Endometrium (tissue), 2 donors: ENCODE results near the gene PTPRK.

ENCODE experiments used
- FAIRE-seq: peaks from 2 replicates; lab custom pipeline; 2012; peaks lifted over from hg19 to GRCh38; lab: Jason Lieb, UNC
- donor health status: control.
- donor health status: control.

Gene PTPRK

DNA sequence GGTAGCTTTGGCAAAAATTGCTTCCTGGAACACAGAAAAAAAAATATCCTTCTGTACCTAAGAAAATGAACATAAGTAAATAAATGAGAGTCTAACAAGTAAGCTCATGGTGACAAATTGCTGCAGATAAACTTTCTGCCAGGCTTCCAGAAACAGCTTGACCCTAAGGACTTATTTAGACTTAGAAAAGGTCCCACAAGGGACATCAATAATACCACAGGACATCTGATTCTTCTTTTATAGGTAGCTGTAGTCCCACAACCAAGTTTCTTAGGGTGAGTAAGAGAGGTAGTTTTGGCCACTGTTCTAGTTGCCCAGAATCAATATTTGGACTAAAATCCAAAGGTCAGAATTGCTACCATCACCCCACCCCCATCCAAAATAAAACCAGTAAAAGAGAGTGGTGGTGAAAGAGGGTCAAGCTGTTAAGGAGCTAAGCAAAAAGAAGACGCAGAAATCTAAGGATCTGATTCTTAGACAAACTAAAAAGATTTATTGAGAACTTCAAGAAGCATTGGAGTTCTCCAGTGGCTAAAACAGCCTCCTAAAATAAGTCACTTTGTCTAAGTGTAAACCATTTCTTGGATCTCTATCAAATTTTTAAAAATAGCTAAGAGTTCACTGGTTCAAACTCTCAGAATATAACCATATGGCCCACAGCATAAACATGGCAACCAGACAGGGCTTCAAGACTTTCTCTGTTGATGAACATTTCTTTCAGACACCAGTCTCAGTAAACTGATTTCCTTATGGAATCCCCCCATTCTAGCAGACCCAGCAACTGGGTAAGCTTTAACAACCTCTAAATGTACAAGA lies 180.6 kb downstream of the PTPRK start:
- peak; percentile 35 for FAIRE-seq

DNA sequence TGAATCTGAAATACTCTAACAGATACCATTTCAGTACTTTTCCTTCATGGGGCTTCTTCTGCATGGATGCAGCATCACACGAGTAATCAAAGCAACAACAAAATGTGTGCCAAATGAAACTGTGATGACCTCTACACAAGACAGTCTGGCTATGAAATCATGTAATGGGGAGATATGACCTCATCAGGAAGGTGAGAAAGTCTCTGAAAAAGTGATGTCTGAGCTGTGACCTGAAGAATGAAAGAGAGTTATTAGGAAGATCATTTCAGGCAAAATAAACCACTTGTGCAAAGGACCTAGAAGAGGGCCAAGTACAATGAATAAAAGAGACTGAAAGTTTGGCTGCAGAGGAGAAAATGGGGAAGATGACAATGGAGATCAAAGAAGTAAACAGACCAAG lies 182.8 kb downstream of the PTPRK start:
- no peak for FAIRE-seq

DNA sequence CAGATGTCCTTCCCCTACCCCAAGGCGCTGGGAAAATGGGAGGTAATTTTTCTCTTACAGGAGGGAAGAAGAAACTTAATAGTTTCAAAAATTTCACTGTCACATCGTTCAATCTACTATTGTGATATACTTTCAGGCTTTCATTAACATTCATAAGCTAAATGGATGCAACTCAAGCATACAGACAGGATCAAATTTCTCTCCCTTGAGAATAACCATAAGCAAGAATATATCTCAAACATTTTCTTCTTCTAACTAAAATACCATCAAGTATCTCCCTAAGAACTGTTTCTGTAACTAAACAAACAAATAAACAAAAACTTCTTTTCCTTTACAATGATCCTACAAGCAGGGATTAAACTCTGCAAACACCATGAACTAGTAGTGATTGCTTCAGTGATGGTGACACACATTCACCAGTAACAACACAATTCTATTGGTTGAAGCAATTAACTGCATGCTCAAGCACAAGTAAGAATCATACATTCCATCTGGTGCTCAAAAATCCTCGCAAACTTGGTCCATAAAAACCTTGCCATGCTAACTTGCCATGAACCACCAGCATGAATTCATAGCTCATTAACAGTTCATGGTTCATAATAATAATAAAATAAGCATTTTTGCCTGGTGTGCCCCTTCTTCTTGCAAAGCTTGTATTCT lies 183.8 kb downstream of the PTPRK start:
- no peak for FAIRE-seq

DNA sequence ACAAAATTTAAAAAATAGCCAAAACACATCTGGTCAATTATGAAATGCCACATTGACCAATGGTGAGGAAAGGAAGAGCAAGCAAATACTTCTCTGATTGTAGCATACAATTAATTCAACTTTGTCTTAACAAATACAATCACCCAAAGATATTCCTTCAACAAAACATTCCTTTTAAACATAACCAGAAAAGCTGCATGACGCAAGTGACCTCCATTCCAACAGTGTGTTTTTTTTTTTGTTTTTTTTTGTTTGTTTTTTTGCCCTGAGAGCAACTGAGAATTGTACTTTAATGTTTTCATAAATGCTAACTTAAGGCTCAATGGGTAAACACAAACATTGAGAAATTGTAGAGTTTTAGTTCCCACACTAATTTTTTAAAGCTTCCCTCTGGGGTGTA lies 184.4 kb downstream of the PTPRK start:
- FAIRE-seq: peak; percentile 93

DNA sequence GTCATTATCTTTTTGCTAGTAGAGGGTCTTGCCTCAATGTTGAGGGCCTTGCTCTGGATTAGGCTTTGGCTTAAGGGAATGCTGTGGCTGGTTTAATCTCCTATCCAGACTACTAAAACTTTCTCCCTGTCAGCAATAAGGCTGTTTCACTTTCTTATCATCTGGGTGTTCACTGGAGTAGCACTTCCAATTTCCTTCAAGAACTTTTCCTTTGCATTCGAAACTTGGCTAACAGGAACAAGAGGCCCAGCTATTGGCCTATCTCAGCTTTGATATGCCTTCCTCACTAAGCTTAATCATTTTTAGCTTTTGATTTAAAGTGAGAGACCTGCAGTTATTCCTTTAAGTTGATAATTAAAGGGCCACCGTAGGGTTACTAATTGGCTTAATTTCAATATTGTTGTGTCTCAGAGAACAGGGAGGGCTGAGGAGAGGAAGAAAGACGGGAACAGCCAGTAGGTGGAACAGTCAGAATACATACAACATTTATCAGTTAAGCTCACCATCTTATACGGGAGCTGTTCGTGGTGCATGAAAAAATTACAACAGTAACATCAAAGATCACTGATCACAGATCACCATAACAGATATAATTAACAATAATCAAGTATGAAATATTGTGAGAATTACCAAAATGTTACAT lies 186.7 kb downstream of the PTPRK start:
- no peak for FAIRE-seq

DNA sequence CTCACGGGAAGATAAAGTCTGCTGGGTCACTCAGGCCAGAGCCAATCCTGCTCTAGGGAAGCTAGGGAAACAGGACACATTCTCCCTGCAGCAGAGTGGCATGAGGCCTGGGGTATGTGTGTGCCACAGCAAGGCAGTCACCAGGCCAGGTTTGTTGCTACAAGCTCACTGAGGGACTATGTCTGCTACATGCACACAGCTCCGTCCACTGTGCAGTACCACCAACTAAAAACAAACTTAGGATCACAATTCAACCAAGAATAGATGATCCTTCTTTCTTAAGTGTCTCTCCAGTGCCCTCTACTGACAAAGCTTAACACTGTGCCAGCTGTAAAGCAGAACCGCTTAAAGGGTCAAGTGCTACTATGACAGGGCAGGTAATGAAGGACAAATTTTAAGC lies 192.5 kb downstream of the PTPRK start:
- FAIRE-seq: no peak

DNA sequence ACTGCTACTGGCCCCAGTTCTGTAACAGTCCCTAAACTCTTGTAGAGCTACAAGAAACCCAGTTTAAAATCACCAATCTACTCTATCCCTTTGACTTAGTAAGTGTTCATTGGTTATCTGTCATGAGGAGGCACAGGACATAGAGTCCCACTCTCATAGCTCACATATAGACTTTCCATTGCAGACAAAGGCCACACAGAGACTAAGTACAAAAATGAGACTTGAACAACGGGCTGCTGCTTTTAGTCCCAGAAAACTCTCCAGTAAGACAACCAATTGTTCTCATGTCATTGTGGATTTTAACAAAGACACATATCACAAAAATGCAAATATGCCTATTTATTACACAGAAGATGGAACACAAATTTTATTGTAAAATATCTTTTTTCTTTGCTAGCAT lies 197.4 kb downstream of the PTPRK start:
- no peak for FAIRE-seq

DNA sequence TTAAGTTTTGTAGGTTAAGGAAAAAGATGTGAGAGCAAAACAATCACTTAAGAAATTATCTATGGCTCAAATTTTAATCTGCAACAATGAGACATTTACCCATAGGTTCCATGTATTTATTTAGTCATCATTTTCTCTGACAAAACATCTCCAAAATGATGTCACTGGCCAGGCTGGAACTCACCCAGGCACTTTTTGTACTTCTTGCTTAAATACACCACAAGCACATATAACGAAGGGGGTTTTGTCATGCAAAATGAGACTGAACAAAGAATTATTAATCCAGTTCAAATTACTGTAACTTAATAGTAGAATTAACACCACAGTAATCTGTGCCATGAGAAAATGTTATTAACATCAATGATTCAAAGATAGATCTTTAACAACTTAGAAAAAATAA lies 200.5 kb downstream of the PTPRK start:
- no peak for FAIRE-seq

DNA sequence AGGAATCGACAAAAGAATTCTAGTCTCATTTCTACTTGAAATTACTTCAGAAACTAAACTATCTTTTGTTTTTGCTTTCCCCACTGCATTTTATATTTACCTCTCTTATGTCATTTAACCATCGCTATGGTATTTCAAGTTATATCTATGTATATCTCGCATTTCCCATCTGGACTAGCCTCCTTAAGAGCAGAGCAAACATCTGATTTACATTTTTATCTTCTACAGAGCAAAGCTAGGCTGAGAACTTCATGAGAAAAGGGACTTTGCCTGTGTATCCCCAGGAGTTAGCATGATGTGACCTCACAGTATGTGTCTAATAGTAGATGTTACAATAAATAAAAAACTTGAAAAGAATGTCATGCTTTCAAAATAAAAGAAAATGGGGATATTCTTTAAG lies 201.2 kb downstream of the PTPRK start:
- no peak for FAIRE-seq

DNA sequence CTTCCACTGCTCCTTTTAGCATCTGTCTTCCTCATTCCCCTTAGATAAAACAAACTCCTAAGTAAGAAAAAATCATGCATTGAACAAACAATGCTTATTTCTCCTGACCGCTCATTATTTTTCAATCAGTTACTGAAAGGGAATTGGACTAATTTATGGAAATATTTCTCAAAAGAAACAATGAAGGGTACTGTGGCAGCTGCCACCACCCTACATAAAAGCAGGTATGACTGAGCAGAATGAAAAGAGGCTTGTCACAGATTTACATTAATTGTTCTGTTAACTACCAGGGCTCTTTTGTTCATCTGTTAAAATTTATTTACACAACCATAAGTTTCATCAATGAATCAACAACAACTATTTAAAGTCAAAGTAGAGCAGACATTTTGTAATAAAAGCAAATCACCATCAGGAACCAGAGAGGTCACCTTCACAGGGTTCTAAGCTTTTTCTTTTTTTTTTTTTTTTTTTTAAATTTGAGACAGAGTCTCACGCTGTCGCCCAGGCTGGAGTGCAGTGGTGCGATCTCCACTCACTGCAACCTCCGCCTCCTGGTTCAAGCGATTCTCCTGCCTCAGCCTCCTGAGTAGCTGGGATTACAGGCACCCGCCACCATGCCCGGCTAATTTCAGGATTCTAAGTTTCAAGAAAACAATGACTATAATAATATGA lies 204.0 kb downstream of the PTPRK start:
- no peak for FAIRE-seq

DNA sequence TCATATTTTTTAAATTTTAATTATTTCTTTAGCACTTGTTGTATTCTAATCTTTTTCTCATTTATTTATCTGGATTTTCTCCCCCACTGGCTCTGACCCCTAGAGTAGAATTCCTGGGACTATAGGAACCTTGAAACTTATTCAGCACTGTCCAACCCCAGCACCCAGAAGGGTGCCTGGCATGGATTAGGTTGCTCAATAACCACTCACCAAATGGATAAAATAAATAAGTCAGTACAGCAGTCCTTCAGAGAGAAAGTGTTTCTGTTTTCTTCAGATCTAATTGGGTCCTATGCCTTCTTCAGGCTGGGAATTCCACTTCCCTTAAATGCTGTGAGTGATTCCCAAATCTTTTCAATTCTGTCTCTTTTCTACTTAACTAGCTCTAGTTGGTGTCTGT lies 206.2 kb downstream of the PTPRK start:
- FAIRE-seq: no peak

DNA sequence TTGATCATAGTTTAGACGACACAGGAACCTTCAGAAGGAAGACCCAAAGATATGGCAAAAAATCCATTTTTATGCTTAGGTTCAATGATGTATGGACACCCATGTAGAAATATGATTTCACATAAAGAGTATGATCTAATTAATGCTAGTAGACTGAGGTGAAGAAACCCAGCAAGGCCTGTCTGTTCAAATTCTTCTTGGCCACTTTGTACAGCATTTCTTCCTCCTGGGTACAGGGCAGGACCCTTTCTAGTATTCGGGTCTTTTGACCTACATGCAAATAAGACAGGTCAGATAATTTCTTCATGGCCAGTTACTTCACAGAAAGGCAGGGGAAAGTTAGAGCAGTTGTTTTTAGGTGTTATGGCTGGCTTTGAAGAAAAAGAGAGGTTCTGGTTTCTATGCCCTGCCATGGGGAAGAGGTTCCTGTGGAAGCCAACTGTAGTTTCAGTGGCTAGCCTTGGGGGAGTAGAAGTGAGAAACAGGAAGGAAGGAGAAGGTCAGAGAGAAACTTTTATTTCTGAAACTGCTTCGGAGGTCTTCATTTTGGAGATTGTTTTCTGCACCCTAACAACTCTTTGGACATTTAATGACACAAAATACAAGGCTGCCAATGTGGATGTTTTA lies 208.3 kb downstream of the PTPRK start:
- FAIRE-seq: no peak

DNA sequence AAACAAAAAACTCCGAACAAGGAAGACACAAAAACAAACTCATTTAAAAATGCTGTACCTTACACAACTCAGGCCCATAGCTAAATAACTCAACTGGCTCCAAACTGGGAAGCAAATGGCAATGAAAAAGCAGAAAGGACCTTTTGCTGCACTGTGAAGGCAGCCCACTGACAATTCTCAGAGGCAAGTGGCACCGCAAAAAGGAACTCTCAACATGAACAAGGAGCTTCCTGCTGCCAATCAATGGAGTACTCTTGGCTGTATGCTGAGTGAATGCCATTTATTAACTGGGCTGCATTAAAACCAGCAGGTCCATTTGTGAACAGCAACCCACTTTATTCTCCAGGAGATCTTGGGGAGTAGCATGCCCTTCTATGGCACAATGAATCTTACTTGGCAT lies 209.9 kb downstream of the PTPRK start:
- no peak for FAIRE-seq

DNA sequence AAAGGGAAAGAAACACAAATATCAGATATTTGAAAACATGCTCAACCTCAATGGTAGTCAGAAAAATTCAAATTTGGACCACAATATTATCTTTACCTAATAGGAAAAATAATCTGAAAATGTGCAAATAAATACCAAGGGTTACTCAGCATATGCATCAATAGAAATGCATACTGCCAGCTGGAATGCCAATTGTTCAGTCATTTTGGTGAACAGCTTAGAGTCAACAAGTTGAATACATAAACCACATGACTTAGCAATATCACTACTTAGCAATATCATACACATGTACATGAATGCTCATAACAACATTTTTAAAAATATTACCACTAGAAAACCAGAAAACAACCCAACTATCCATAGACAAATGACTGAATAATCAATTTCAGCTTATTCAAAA lies 212.7 kb downstream of the PTPRK start:
- FAIRE-seq: no peak

DNA sequence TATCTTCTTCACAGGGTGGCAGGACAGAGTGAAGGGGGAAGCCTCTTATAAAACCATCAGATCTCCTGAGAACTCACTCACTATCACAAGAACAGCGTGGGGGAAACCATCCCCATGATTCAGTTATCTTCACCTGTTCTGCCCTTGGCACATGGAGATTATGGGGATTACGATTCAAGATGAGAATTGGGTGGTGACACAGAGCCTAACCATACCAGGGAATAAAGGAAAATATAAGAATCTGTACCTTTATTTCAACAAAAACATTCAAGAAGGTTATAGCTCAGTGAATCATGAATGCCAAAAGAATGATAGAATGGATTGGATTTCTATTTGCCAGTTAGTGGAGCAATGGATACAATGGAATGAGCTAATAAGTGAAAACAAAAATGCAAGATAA lies 214.4 kb downstream of the PTPRK start:
- FAIRE-seq: no peak

DNA sequence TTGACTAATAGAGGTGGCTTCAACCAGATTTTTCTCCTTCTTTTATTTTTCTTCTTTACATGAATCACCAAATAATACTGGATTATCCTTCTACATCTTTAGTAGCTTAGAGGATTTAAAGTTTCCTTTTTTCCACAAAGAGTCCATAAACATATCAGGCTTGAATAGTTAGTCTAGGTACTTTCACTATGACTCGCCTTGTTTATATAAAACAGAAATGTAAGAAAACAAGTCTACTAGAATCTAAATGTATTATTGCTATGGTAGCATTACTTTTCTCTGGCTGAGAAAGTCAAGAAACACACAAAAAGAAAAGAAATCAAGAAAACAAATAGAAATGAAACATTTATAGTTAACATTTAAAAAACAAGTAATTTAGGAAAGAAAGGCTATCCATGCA lies 215.2 kb downstream of the PTPRK start:
- no peak for FAIRE-seq

DNA sequence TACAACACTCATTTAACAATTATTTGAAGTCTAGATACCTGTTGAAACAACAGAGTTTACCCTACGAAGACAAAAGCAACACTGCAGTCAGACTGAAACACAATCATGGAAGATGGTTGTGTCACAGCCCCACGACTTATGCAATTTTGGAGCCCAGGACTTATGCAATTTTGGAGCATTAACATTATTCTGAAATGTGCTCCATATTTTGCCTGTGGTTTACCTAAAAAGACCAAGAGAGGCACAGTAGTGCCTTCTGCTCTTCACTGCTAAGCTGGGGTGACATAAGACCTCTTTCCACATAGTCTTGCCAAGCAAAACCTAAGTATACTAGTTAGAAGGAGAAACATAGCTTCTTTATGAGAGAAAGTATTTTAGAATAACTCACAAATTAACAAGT lies 216.5 kb downstream of the PTPRK start:
- FAIRE-seq: no peak

DNA sequence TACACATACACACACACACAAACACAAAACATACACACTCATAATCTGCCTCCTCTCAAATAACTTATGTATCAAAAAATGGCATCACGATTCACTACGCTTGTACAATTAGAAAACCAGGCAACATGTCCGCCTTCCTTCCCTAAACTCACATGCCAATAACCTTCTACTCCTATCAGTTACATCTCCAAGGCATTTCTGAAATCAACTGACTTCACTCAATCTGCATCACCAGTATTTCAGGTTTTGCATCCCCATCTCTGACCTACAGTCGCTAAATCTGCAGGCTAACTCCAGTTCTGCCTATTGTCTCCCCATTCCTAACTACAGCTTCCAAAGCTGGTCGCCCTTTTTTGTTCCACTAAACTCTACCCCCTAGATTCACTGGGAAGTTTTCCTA lies 217.5 kb downstream of the PTPRK start:
- FAIRE-seq: no peak

DNA sequence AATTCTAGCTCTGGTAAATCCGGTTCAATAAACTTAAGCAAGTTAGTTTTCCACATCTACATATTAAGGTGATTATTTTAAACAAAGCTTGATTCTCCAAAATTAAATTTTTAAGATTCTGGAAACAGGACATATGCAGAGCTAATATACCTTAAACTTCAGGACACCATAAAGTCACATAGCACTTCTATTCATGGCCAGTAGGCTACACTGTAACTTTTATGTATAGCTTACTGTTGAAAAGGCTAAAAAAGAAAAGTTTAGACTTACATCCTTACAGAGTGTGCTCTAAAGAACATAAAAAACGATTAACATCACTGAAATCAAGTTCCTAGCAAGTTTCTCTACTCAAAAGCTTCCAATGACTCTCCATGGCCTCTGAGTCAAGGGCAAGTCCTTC lies 224.7 kb downstream of the PTPRK start:
- FAIRE-seq: no peak

DNA sequence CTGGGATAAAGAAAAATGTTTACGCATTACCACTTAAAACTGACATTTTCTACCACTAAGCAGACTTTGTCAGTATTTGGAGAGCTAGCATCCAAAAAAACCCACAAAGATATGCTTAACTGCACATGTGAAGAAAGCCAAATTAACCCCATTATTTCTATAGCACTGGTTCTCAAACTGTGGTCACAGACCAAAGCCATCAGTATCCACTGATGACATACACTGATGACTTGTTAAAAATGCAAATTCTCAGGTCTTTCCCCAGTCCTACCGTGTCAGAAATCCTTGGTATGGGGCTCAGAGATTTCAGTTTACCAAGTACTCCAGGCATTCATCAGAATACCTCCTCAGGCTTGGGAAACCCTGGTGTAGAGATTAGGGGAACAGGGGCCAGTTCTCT lies 230.2 kb downstream of the PTPRK start:
- FAIRE-seq: no peak

DNA sequence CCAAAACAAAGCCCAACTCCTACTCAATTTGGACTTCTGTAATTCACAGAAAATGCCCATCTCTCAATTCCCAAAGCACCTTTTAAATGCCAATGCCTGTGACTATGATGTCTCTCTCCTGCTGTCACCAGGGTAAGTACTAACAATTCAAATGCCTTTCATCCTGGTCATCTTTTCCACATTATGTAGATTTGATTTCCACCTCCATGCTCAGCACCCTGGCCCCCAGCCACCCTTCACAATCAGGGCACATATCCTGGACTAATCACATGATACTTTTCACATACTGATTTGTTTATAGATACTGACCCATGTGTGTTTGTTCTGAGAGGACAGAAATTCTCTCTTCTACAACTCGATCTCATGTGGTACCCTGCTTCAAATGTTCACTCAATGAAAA lies 236.3 kb downstream of the PTPRK start:
- no peak for FAIRE-seq

DNA sequence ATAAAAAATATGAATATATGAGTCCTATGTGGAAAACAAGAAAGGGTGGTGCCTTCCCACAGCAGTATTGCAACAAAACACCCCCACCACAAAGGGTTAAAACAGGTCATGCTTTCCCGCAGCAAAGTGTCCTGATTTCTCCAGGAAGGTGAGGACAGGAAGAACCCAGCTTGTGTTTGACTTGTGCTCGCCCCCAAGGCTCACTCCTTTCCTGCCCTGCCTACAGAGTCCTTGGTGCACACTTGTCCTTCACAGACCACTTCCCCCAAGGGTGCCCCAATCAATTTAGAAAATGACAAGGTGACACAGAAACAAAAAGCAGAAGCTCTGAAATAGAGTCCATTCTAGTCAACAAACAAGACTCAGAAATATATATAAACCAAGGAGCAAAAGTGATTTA lies 237.4 kb downstream of the PTPRK start:
- FAIRE-seq: no peak

DNA sequence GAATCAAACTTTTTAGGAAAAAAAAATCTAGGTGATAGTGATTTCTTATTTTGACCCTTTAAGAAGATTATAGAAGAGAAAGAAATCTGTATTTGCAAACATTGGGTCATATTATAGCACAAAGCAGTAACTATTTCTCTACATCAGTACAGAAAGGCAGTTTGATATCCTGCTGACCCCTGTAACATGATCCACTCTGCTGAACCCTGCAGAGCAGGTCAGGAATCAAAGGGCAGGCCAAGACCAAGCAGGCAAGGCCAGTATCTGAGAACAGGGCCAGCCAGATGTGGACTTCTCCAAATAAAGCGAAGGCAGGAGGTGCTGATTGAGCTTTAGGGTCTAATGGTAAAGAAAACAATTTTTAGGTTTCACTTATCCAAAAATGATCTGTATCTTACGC lies 239.4 kb downstream of the PTPRK start:
- no peak for FAIRE-seq
